GM19240 (cell line): Measurements from ENCODE around the gene XYLT1.

Experiments used
- DNase-seq: peaks from one replicate; pipeline ENCODE4 v3.0.0; 2011; ENCODE audit warnings: low spot score; ENCODE audit not compliant: insufficient read length

The XYLT1 gene

DNA sequence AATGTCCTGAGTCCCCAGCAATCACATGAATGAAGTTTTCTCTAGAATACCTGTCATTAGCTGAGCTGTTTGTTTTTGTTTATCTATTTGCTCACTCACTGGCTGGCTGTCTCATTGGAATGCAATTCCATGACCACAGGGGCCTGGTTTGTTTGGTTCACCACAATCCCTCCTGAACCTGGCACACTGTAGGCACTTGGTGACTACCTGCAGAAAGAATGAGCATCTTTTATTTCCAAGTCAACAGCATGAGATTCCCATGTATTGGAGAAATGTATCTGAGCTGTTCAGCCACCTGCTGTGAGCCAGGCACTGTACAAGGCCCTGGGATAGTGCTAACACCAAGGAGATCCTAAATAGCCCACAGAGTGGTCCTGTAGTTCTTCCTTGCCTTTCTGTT, 345.1 kb downstream of the XYLT1 start:
- DNase-seq, result no peak

GRCh38 chr16:17117906-17118577, 352.7 kb downstream of the XYLT1 start:
- DNase-seq, result no peak

DNA sequence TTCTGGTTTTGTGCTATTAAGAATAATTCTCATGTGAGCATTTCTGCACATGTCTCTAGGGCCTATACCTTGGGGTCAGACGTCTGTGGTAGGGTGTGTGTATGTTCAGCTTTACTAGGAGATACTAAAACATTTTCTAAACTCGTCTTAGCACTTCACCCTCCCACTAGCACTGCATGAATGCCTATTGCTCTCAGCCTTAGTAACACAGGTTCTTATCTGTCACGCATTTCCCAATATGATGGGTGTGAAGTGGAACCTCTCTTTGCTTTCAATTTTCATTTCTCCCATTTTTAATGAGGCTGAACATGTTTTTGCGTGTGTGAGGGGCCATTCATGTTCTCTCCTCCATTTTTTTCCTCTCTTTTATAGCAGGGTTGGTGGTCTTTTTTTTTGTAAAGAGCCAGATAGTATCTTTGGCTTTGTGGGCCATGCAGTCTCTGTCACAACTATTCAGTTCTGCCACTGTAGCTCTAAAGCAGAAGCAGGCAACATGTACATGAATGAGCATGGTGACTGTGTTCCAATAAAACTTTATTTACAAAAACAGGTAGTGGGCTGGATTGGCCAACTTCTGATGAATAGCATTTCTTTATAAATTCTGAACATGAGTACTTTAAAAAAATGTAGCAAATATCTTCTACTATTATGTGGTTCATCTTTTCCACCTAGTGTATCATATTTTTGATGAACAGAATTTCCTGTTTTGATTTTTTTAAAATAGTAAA, 354.0 kb downstream of the XYLT1 start:
- DNase-seq, result no peak

GRCh38 chr16:17109413-17109812, 361.3 kb downstream of the XYLT1 start:
- no peak for DNase-seq

GRCh38 chr16:17108596-17108995, 362.2 kb downstream of the XYLT1 start:
- no peak for DNase-seq

DNA sequence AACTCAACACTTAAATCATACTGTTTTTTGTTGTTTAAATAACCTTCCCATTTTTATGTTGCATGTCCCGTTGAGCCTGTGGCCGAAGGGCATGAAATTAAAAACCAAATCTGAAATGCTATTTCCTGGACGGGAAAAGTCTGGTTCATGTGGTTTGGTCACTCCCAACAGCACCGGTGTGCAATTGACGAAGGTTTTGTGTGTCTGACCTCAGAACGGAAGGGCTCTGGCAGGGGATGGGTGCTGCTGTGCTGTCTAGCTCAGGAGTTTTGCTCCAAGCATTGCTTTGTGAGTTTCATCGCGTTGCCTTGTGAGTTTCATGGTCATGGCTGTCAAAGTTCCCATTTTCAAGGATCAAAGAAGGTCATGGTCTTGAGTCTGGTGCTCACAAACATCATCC, 363.3 kb downstream of the XYLT1 start:
- DNase-seq, result no peak

DNA sequence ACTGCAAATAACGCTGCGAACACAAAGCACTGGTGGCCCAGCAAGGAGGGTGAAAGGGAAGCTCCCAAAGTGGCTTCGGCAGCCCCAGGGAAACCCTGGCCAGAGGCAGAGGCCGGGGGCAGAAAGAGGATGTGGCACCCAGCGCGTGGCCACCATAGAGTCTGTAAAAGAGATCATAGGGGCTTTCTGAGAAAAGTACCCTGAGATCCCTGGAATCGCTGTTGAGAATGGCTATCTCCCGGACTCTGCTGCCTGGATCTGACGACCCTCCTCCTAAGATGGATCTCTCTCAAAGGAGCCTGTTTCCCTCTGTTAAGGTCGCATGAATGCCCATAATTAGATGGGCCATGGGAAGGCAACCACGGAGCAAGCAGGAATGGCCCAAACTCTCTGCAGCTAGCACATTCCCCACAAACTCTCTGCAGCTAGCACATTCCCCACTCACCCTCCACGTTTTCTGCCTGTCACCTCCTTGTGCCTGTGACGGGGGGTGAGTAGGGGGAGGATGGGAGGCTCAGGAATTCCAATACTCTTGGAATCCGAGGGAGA, 364.4 kb downstream of the XYLT1 start:
- no peak for DNase-seq

DNA sequence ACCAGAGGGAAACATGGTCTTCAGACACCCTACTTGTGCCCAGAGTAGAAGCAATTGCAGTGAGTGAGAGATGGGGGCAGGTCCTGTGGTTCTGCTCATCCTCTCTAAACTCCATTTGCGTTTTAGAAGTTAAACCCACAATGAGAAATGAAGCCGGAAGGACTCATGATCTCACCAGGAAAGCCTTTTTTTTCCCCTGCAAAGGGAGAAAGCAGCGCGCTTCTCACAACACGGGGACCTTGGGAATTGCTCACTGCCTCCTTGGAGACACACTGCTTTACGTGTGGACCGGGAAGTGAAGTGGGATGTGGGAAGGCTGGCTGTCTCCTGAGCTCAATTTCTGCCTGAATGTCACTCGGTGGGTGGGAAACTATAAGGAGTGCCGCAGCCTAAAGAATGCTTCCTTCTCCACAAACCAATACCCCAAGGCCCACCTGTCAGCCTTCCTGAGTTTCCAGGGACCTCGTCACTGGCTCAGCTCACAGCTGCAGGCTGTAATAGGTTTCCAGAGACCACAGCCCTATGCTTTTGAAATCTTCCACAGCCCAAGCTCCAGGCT, 365.4 kb downstream of the XYLT1 start:
- no peak for DNase-seq

- DNase-seq, result no peak
These were observed 366.1 kb downstream of the XYLT1 start for GRCh38 chr16:17104654-17105053.

DNA sequence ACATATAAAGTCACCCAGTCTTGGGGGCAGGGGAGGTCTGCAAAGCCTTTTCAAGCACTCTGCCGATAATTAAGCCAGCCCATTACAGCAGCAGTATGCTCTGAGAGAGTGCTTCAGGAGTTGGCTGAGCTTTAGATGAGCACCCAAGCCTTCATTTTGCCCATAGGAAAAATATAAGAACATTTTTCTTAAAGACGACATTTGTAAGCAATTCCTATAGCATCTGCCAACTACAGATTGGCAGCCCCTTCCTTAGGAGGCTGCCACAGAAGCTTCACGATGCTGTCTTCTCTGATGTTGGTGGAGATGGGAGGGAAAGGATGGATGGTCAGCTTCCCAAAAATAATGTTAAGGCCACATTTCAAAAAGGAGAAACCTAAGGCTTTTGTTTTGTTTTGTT, 367.5 kb downstream of the XYLT1 start:
- no peak for DNase-seq

- no peak for DNase-seq
These were observed 369.1 kb downstream of the XYLT1 start for GRCh38 chr16:17101646-17102045.

DNA sequence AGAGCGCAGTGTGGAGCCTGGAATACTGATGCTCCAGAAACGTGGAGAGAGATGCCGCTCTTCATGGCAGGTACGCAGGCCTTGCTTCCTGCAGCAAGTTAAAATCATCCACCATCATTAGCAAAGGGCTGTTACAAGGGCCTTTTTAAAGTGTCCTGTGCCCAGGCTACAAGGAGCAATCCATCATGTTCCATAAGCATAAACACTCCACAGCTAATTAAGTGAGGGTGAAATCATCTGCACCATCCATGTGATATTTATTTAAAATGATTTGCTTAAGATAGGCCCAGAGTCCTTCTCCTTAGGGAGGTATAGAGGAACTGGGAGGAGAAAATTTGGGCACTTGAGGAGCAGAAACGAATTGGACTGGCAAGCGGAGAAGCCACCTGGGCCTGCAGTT, 372.1 kb downstream of the XYLT1 start:
- no peak for DNase-seq

DNA sequence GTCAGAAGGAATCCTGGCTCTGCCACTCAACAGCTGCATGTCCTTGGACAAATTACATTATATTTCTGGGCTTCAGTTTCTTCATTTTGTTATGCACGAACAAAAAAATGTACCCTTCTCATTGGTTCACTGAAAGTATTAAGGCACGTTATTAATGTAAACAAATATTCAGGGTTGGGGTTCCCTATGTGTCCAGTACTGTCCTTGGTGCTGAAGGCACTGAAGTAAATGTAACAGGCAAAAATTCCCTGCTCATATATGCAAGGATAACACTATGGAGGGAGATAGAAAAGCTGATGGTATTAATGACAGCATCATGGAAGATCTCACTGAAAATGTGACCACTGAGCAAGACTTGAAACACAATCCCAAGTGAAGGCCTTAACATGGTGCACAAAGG, 386.6 kb downstream of the XYLT1 start:
- no peak for DNase-seq

GRCh38 chr16:17083628-17084027, 387.1 kb downstream of the XYLT1 start:
- DNase-seq, result no peak

- DNase-seq, result no peak
These were observed 388.5 kb downstream of the XYLT1 start for GRCh38 chr16:17082095-17082882.

DNA sequence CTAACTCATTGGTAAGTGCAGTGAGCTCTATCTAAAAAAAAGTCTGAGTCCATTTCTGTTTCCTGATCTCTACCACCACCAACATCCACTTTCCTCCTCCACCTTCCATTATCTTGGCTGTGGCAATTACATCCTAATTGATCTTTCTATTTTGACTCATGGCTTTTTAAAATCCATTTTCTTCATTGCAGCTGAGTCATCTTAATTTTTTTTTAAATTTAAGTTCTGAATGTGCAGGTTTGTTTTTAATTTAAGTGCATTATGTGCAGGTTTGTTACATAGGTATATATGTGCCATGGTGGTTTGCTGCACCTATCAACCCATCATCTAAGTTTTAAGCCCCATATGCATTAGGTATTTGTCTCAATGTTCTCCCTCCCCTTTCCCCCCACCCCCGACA, 390.7 kb downstream of the XYLT1 start:
- DNase-seq, result no peak

- no peak for DNase-seq
These were observed 391.7 kb downstream of the XYLT1 start for GRCh38 chr16:17078931-17079631.

DNA sequence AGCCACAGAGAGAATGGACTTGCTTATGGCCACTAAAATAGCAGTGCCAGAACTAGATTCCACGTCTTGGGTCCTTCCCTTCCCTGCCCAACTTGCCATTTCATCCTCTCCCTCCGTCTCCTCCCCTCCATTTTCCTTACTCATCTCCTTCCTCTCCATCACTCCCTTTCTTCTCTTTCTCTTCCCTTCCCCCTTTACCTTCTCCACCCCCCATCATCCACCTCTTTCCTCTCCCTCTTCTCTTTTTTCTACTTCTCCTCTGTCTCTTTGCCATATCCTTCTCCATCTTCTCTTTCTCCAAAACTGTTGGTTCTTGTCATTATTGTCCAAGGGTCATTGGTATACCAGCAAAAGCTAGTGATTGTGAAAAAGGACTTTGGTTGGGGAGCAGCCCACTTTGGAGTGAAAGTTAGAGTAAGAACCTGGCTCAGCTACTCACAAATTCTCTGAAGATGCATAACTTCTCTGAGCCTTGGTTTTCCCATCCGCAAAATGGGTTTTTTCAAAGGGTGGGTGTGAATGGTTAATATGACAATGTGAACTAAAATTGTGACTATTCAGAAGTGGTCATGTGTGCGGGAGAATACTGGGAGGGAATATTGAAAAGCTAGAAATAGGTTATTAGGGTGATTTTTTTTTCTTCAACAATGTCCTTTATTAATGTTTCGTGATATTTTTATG, 393.8 kb downstream of the XYLT1 start:
- no peak for DNase-seq

DNA sequence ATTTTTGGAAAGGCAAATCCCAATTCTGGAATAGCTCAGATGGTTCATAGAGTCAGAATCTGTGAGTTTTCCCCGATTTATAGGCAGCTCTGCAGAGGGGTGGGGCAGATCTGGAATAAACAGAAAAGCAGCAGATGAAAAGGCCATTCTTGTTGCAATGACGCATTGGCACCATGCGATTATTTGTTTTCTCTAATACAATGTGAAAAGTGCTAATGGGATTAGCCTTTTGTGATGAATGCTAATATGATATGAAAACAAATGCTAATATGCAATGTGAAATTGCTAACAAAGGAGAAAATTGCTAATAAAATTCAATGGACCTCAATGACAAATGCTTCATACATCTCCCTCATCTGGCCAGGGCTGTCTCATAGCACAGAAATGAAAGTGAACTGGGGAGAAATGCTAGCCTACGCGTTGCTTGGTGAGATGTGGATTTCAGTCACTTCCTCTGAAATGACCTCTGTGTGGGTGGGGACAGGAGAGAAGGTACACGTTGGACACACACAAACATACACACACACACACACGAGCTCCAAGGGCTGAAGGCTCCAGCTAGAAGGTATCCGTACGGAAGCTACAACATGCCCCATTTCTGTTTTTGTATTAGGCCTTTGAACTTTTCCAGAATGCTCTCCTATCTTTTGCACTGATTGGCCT, 394.5 kb downstream of the XYLT1 start:
- DNase-seq, result peak; percentile 15

DNA sequence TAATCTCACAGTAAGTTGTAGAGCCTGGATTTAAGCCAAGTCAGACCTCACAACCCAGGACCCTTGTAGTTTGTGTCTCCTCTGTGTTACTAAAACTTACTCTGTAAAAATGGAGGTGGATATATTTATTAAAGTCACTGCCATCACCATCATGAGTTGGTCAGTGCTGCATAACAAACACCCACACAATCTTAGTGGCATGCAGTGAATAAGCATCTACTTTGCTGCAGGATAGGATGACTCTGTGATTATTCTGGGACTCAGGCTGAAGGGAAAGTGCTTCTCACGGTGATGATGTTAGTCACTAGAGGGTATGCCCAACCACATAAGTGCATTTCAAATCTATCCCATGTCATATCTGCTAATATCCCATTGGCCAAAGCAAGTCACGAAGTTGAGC, 398.7 kb downstream of the XYLT1 start:
- DNase-seq, result no peak
